K562 (cell line): Measurements from ENCODE around the gene TFB2M. TPM values are rescaled to one million over a fixed set of nuclear protein-coding genes. Genes with fewer than 3 reads are reported as not detected.

Source experiments
- BRF2 ChIP-seq: IDR thresholded peaks from 3 replicates; pipeline ENCODE4 v1.6.1; 2011; ENCODE audit warnings: borderline replicate concordance, mild to moderate bottlenecking; ENCODE audit not compliant: insufficient read length, insufficient read depth
- E2F8 ChIP-seq: fragments of 450-650 bp; IDR thresholded peaks from 2 replicates; pipeline ENCODE4 v1.7.1; 2018; ENCODE audit warnings: mild to moderate bottlenecking, low read depth; ENCODE audit not compliant: partially characterized antibody
- GABPB1 ChIP-seq: sonication (generic); formaldehyde crosslinking; IDR thresholded peaks from 2 replicates; pipeline ENCODE4 v1.8.0; 2022; ENCODE audit warnings: mild to moderate bottlenecking, missing genetic modification reagents
- JUND ChIP-seq, 2 experiments: IDR thresholded peaks; 2 replicates in 1 of 2; 3 replicates in 1 of 2; pipeline ENCODE4 v1.6.1; 2011; ENCODE audit warnings: borderline replicate concordance in 2 of 2, low read depth in 2 of 2, low read length in 2 of 2, improper control_type of control experiment in 1 of 2, missing biosample characterization in 1 of 2, missing genetic modification characterization in 1 of 2, missing genetic modification reagents in 1 of 2
- NCOR1 ChIP-seq: fragments of 450-650 bp; IDR thresholded peaks from 2 replicates; pipeline ENCODE4 v1.6.1; 2016; ENCODE audit warnings: mild to moderate bottlenecking, moderate library complexity
- NFATC3 ChIP-seq: fragments of 450-650 bp; IDR thresholded peaks from 2 replicates; pipeline ENCODE4 v1.6.1; 2017; ENCODE audit warnings: mild to moderate bottlenecking
- OTX1 ChIP-seq: fragments of 450-650 bp; formaldehyde crosslinking; IDR thresholded peaks from 2 replicates; pipeline ENCODE4 v1.4.0; 2022; ENCODE audit warnings: mild to moderate bottlenecking
- POLR2A ChIP-seq: fragments of 450-650 bp; conservative IDR thresholded peaks from 2 replicates; pipeline ENCODE4 v1.6.1; 2016
- SNAPC5 ChIP-seq: fragments of 250-450 bp; sonication (Bioruptor Pico); IDR thresholded peaks from 2 replicates; pipeline ENCODE4 v1.8.0; 2021; ENCODE audit warnings: moderate library complexity, mild to moderate bottlenecking, inconsistent platforms
- SPI1 ChIP-seq: IDR thresholded peaks from 2 replicates; pipeline ENCODE4 v1.6.1; 2011; ENCODE audit warnings: low read depth, low read length, control low read depth, borderline replicate concordance
- SREBF1 ChIP-seq: fragments of 150-350 bp; IDR thresholded peaks from 2 replicates; pipeline ENCODE4 v1.6.1; 2014; ENCODE audit warnings: antibody characterized with exemption, low read depth, low read length, borderline replicate concordance
- STAT6 ChIP-seq: sonication (generic); formaldehyde crosslinking; IDR thresholded peaks from 2 replicates; pipeline ENCODE4 v1.8.1; 2023; ENCODE audit warnings: mild to moderate bottlenecking, missing genetic modification reagents
- TFAP4 ChIP-seq: sonication (generic); formaldehyde crosslinking; IDR thresholded peaks from 2 replicates; pipeline ENCODE4 v1.8.0; 2022; ENCODE audit warnings: missing genetic modification reagents, mild to moderate bottlenecking, moderate library complexity, borderline replicate concordance
- ZNF143 ChIP-seq: sonication (generic); formaldehyde crosslinking; IDR thresholded peaks from 2 replicates; pipeline ENCODE4 v1.9.0; 2022; ENCODE audit warnings: mild to moderate bottlenecking, missing genetic modification reagents
- ZNF197 ChIP-seq: fragments of 200-800 bp; sonication (Bioruptor generic); IDR thresholded peaks from 2 replicates; pipeline ENCODE4 v1.6.1; 2016; ENCODE audit warnings: low read depth, missing genetic modification characterization, missing compliant biosample characterization
- ZNF3 ChIP-seq: fragments of 250-450 bp; sonication (Bioruptor Pico); IDR thresholded peaks from 2 replicates; pipeline ENCODE4 v1.5.0; 2021; ENCODE audit warnings: mild to moderate bottlenecking, moderate library complexity
- ZNF444 ChIP-seq: fragments of 250-450 bp; sonication (Bioruptor Pico); IDR thresholded peaks from 2 replicates; pipeline ENCODE4 v1.4.0; 2020; ENCODE audit warnings: mild to moderate bottlenecking, moderate library complexity
- ZNF584 ChIP-seq: fragments of 200-800 bp; sonication (Bioruptor generic); IDR thresholded peaks from 2 replicates; pipeline ENCODE4 v1.6.1; 2016; ENCODE audit warnings: low read depth, mild to moderate bottlenecking, missing genetic modification characterization, missing compliant biosample characterization
- ZNF79 ChIP-seq: fragments of 250-450 bp; sonication (Bioruptor Pico); IDR thresholded peaks from 2 replicates; pipeline ENCODE4 v1.4.0; 2020; ENCODE audit warnings: low read depth, mild to moderate bottlenecking, moderate library complexity
- polyA plus RNA-seq, 8 experiments: library from polyadenylated mRNA; depleted of rRNA in 4 of 8; stranded (reverse) in 5 of 8; unstranded in 3 of 8; fragments of >200 nt; fragmentation: Nextera tagmentation in 2 of 8; fragmentation: Illumina TruSeq in 1 of 8; extraction: Ambion mirVana in 2 of 8; extraction: Trizol in 1 of 8; gene quantifications; 2 replicates each; pipeline versions ENCODE4 v1.2.1 to v1.2.3, GENCODE V29; 2011 to 2014; ENCODE audit warnings: inconsistent platforms in 1 of 8, missing spikeins in 1 of 8
- total RNA-seq, 7 experiments: library from RNA; depleted of rRNA in 6 of 7; stranded (reverse); fragments of >200 nt in 6 of 7; fragmentation: Illumina TruSeq in 2 of 7; extraction: Trizol in 2 of 7; gene quantifications; 2 replicates each; pipeline versions ENCODE4 v1.2.1 to v1.2.3, GENCODE V29; 2011 to 2021; ENCODE audit warnings: low replicate concordance in 1 of 7

Gene TFB2M
- total and polyA plus RNA-seq, 9 of the 15 experiments (the other 6 are each of a cell fraction or from before 2014, with no cell fraction given): 55.1 to 162 (median 70.6) TPM

- no peak; the same call in 1 of the 2 replicates for TF ChIP-seq TFAP4 (CRISPR knock-in tag)
- no peak for TF ChIP-seq SREBF1
- TF ChIP-seq STAT6: 0 out of 2 replicates have a peak, but pooled peaks have one; percentile 39
- TF ChIP-seq ZNF197: no peak
- TF ChIP-seq SNAPC5 (CRISPR knock-in tag): no peak
- TF ChIP-seq E2F8: no peak
- TF ChIP-seq ZNF3 (CRISPR knock-in tag): no peak
- TF ChIP-seq ZNF79 (CRISPR knock-in tag): no peak
- no peak for TF ChIP-seq BRF2
- no peak for TF ChIP-seq POLR2A
- no peak for TF ChIP-seq GABPB1
- no peak for TF ChIP-seq ZNF143 (CRISPR knock-in tag)
- no peak for TF ChIP-seq ZNF444 (CRISPR knock-in tag)
- TF ChIP-seq OTX1: no peak
- TF ChIP-seq ZNF584 (CRISPR knock-in tag): no peak
- no peak for TF ChIP-seq NFATC3
- TF ChIP-seq SPI1: 0 out of 2 replicates have a peak, but pooled peaks have one; percentile 46
- TF ChIP-seq JUND (IDR thresholded peaks at IDR 0.05; ENCODE audit: borderline replicate concordance, low read depth, low read length): no peak
- no peak for TF ChIP-seq JUND (tag; IDR thresholded peaks at IDR 0.05; ENCODE audit: borderline replicate concordance, low read depth, low read length)
- TF ChIP-seq NCOR1: no peak
Observed at GRCh38 chr1:246564839-246565750, 966 bp downstream of the TFB2M start (continued).
